HG03342 (cell line): ENCODE measurements around the gene PPP3R1.

Source experiments
- ATAC-seq: cut with Tn5 transposase; IDR thresholded peaks from one replicate; pipeline ENCODE4 v1.9.1; 2021; ENCODE audit warnings: mild to moderate bottlenecking, moderate library complexity; ENCODE audit not compliant: unreplicated experiment

The PPP3R1 gene

GRCh38 chr2:68236103-68236734 is 16.1 kb downstream of the PPP3R1 start:
- no peak for ATAC-seq

GRCh38 chr2:68235090-68235489 is 17.2 kb downstream of the PPP3R1 start:
- no peak for ATAC-seq

- ATAC-seq = no peak
Observed at GRCh38 chr2:68234405-68234804, 17.9 kb downstream of the PPP3R1 start.

- ATAC-seq = no peak
Observed at GRCh38 chr2:68231061-68231372, 21.3 kb downstream of the PPP3R1 start.

- no peak for ATAC-seq
Observed at GRCh38 chr2:68230241-68231060, 21.9 kb downstream of the PPP3R1 start.

- ATAC-seq = no peak
Observed at GRCh38 chr2:68226794-68227193, 25.5 kb downstream of the PPP3R1 start.

- ATAC-seq = peak; percentile 65
Observed at GRCh38 chr2:68225119-68225632, 27.2 kb downstream of the PPP3R1 start.

- no peak for ATAC-seq
Observed at GRCh38 chr2:68223419-68223818, 28.9 kb downstream of the PPP3R1 start.

- no peak for ATAC-seq
Observed at GRCh38 chr2:68222287-68222686, 30.0 kb downstream of the PPP3R1 start.

GRCh38 chr2:68218343-68218901 is 33.9 kb downstream of the PPP3R1 start:
- no peak for ATAC-seq

GRCh38 chr2:68217729-68218128 is 34.6 kb downstream of the PPP3R1 start:
- no peak for ATAC-seq

- no peak for ATAC-seq
Observed at GRCh38 chr2:68216454-68217310, 35.6 kb downstream of the PPP3R1 start.

- peak; percentile 69 for ATAC-seq
Observed at GRCh38 chr2:68214381-68214780, 38.0 kb downstream of the PPP3R1 start.

- ATAC-seq = no peak
Observed at GRCh38 chr2:68206793-68207192, 45.5 kb downstream of the PPP3R1 start.

- peak; percentile 96 for ATAC-seq
Observed at GRCh38 chr2:68203587-68203986, 48.7 kb downstream of the PPP3R1 start.

- no peak for ATAC-seq
Observed at GRCh38 chr2:68200157-68200787, 52.1 kb downstream of the PPP3R1 start.

GRCh38 chr2:68196120-68196716 is 56.1 kb downstream of the PPP3R1 start:
- no peak for ATAC-seq

- ATAC-seq = no peak
Observed at GRCh38 chr2:68195096-68195495, 57.2 kb downstream of the PPP3R1 start.

GRCh38 chr2:68193787-68194372 is 58.5 kb downstream of the PPP3R1 start:
- ATAC-seq = no peak

- no peak for ATAC-seq
Observed at GRCh38 chr2:68193144-68193543, 59.2 kb downstream of the PPP3R1 start.
